HAP-1 (cell line): ENCODE results near the gene STK10.

ENCODE experiments used
- DNase-seq, 2 experiments: peaks; one replicate each; pipeline ENCODE4 v3.0.0-alpha.2; 2016 to 2020; ENCODE audit warnings: low spot score in 2 of 2
- H3K27me3 ChIP-seq: fragments of 250-450 bp; sonication (Bioruptor Pico); 2 replicates; pipeline ENCODE4 v1.5.1; 2020; ENCODE audit warnings: low read depth, mild to moderate bottlenecking, moderate library complexity
- H3K36me3 ChIP-seq: fragments of 250-450 bp; sonication (Bioruptor Pico); replicated peaks from 2 replicates; pipeline ENCODE4 v1.5.1; 2020; ENCODE audit warnings: mild to moderate bottlenecking
- H3K4me1 ChIP-seq: fragments of 250-450 bp; sonication (Bioruptor Pico); 2 replicates; pipeline ENCODE4 v1.5.1; 2020; ENCODE audit warnings: mild to moderate bottlenecking
- H3K4me3 ChIP-seq: fragments of 250-450 bp; sonication (Bioruptor Pico); 2 replicates; pipeline ENCODE4 v1.5.1; 2020; ENCODE audit warnings: mild to moderate bottlenecking, moderate library complexity
- H3K9me3 ChIP-seq: fragments of 250-450 bp; sonication (Bioruptor Pico); 2 replicates; pipeline ENCODE4 v1.5.1; 2020; ENCODE audit warnings: mild to moderate bottlenecking, moderate library complexity
- in situ Hi-C: fragments of 300-500 bp; cut with MboI; formaldehyde crosslinking; loops from 3 replicates; pipeline ENCODE4 v1.14.3; 2020; ENCODE audit warnings: low sequenced_read_pairs, inconsistent platforms, mixed read lengths

Gene STK10

DNA sequence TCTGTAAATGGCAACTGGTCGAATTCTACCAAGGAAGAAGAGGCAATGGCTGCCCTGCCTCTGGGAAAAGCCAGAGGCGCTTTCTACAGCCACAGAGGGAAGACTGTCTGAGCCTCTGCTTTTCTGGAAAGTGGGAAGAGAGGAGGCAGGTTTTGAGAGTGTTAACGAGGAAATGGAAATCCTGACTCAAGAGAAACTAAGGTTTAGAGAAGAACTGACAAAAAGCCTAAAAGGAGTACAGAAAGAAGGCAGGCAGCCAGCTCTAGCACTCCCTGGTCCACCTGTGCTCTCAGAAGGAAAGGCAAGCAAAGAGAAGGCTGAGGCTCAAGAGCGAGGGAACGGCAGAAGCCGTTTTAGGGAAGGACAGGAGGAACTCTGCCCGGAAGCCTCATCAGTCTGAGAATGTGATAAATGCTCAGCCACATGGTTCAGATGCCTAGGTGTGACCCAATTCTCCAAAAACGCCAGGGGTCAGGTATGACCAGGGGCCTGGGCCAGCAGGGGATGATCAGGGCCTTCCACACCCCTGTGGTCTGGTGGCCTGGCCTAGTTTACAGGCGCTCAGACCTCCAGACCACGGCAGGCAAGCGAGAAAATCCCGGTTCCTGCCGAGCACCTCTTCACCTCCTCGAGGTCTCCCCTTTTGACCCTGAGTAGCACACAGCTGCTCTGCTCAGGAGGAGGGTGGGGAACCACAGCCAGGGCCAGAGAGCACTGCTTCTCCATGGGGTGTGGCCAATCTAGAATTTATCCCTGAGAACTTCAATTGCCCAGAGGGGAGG is 101.6 kb downstream of the STK10 start:
- H3K9me3 ChIP-seq = no peaks in the 10 kb centered on the region
- in situ Hi-C loops = no loop called here
- H3K4me3 ChIP-seq = no peak overlapping the region
- no peaks in the 10 kb centered on the region for H3K27me3 ChIP-seq
- DNase-seq = no peak
- H3K36me3 ChIP-seq = no peaks in the 10 kb centered on the region
- H3K4me1 ChIP-seq = no peaks in the 10 kb centered on the region

DNA sequence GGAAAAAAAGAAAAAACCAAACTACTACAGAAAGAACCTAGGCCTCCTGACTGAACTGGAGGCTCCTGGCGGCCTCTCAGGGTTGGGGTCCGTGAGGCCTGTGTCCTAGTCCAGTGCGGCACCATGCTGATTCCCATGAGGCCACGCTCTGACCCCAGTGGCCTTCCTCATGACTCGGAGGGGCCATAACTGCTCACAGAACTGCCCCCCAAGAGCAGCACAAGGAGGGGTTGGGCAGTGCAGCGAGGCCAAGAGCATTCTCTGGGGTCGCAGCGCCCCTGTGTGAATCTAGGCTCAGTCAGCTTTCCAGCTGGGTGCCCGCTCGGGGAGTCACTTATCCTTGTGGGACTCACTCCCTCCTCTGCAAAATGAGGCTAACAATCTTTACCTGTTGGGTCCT is 102.3 kb downstream of the STK10 start:
- no peaks in the 10 kb centered on the region for H3K27me3 ChIP-seq
- no peak for DNase-seq
- H3K9me3 ChIP-seq = no peaks in the 10 kb centered on the region
- H3K36me3 ChIP-seq = no peaks in the 10 kb centered on the region
- in situ Hi-C loops = no loop called here
- H3K4me3 ChIP-seq = no peak overlapping the region
- no peaks in the 10 kb centered on the region for H3K4me1 ChIP-seq

DNA sequence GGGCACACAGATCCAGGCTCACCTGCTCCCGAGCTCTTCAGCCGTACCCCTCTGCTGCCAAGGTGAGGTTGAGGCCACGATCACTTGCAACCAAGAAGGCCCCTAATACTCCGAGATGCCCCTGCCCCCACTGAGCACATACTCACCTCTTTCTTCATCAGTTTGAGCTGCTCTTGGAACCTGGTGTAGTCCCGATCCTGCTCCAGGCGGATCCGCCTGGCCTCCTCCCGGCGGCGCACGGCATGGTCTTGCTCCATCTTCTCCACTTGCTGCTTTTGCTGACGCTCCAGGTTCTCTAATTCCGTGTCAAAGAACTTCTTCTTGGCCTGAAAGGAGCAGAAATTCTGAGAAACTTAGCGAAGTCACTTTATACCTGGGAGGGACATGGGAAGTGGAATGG is 105.8 kb downstream of the STK10 start:
- Histone ChIP-seq H3K4me3 (no peak overlapping the region), H3K36me3 (no peaks in the 10 kb centered on the region), H3K9me3 (no peaks in the 10 kb centered on the region), H3K4me1 (no peaks in the 10 kb centered on the region), H3K27me3 (no peaks in the 10 kb centered on the region)
- no peak for DNase-seq
- in situ Hi-C loops = no loop called here

DNA sequence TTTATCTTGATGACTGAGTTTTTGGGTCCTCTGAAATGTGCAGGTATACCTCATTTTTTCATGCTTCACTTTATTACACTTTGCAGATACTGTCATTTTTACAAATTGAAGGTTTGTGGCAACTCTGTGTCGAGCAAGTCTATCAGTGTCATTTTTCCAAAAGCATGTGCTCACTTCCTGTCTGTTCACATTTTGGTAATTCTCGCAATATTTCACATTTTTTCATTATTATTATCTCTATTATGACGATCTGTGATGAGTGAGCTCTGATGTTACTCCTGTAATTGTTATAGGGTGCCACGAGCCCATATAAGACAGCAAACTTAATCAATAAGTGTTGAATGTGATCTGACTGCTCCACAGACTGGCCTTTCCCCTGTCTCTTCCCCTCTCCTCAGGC is 108.1 kb downstream of the STK10 start:
- H3K9me3 ChIP-seq = no peaks in the 10 kb centered on the region
- DNase-seq = no peak
- H3K4me3 ChIP-seq = no peak overlapping the region
- in situ Hi-C loops = no loop called here
- H3K4me1 ChIP-seq = no peaks in the 10 kb centered on the region
- no peaks in the 10 kb centered on the region for H3K36me3 ChIP-seq
- H3K27me3 ChIP-seq = no peaks in the 10 kb centered on the region

DNA sequence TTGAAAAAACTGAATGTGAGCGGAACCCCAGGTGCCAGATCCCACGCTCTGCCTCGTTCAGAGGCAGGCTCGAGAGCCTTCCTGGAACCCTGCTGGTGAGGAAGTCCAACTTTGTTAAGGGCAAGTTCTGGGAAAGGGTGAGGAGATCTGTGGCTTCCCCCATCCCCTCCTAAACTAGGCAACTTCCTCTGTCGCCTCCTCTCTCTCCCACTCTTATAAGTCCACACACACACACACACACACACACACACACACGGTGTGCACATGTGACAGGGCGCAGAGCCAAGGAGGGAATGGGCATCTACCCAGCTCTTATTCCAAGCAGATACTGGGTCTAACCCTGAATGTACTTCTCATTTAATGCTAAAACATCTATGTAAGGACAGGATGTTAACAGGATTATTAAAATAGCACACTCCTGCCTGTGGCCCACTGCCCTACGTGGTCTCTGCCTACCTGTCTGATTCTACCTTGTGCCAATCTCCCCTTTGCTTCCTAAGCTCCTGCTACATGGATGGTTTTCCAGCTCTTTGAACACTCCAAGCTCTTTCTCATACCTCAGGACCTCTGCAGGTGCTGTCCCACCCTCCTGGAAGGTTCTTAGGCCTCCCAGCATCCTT is 109.2 kb downstream of the STK10 start:
- Histone ChIP-seq H3K4me3 (no peak overlapping the region), H3K4me1 (no peaks in the 10 kb centered on the region), H3K9me3 (no peaks in the 10 kb centered on the region), H3K27me3 (no peaks in the 10 kb centered on the region), H3K36me3 (no peaks in the 10 kb centered on the region)
- no peak for DNase-seq
- in situ Hi-C loops = no loop called here

DNA sequence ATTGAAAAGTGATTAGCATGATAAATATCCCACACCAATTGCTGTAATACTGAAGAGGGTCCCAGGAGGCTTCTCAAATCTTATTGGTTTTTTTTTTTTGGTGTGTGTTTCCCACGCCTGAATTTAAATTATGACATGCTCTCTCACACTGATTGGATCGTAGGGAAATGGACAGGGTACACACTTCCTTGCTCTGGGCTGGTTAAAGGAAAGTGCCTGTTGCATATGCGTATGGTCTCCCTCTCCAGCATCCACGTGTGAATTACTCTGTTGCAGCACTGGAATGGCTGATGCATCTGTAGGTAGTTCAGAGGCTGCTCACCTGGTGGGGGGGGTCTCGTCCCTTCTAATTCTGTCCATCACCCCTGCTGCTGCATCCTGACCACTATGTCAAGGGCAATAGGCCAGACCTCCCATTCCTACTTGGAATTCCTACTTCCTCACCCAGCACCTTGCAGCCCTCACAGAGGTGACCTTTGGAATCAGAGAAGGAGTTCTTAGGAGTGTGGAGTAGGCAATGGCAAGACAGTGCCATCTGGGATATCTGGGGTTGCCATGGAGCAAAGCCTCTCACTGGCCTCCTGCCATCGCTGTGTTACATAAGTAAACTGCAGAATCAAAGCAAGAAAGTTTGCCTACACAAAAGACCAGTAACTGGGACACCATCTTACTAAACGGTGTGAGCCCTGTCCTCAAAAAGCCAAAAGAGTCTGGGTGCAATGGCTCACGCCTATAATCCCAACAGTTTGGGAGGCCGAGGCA is 110.2 kb downstream of the STK10 start:
- in situ Hi-C loops = no loop called here
- H3K36me3 ChIP-seq = no peaks in the 10 kb centered on the region

DNA sequence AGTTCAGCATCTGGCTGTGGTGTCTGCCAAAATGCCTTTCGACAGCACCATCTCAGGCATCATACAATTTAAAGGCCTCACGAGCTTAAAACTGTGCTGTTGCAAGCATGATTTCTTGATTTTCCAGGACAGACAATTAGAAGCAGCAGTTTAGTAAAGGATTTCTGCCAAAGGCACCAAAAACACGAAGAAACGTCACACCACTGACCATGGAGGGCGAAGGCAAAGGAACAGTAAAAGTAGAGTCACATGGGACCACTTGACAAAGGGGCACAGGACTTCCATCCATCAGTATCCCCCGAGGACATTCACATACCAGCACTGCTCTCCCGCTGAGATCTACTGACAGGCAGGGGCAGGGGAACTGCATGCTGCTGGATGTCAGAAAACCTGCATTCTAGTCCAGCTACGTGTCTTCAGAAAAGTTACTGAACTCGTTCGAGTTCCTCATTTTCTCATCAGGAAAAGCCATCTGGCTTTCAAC is 111.2 kb downstream of the STK10 start:
- Histone ChIP-seq H3K4me3 (no peak overlapping the region), H3K4me1 (no peaks in the 10 kb centered on the region), H3K9me3 (no peaks in the 10 kb centered on the region), H3K36me3 (no peaks in the 10 kb centered on the region), H3K27me3 (no peaks in the 10 kb centered on the region)
- no peak for DNase-seq
- in situ Hi-C loops = no loop called here

More for the DNA sequence above, 110.2 kb downstream of the STK10 start:
- DNase-seq = no peak
- Histone ChIP-seq H3K9me3 (no peaks in the 10 kb centered on the region), H3K4me1 (no peaks in the 10 kb centered on the region), H3K4me3 (no peak overlapping the region), H3K27me3 (no peaks in the 10 kb centered on the region)

DNA sequence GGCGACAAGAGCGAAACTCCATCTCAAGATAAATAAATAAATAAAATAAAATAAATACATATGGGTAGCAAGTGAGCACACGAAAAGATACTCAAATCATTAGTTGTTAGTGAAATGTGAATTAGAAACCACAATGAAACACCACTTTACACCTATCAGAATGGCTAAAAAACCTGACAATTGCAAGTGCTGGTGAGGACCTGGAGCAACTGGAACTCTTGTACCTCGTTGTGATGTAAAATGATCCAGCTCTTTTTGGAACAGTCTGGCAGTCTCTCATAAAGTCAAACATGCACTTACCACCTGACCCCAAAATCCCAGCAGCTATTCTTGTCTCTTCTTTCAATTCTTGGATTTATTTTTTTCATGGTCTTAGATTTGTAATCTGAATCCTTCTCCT is 112.4 kb downstream of the STK10 start:
- no peak overlapping the region for H3K4me3 ChIP-seq
- H3K36me3 ChIP-seq = no peaks in the 10 kb centered on the region
- no peaks in the 10 kb centered on the region for H3K27me3 ChIP-seq
- H3K4me1 ChIP-seq = no peaks in the 10 kb centered on the region
- in situ Hi-C loops = no loop called here
- no peaks in the 10 kb centered on the region for H3K9me3 ChIP-seq
- DNase-seq = no peak

DNA sequence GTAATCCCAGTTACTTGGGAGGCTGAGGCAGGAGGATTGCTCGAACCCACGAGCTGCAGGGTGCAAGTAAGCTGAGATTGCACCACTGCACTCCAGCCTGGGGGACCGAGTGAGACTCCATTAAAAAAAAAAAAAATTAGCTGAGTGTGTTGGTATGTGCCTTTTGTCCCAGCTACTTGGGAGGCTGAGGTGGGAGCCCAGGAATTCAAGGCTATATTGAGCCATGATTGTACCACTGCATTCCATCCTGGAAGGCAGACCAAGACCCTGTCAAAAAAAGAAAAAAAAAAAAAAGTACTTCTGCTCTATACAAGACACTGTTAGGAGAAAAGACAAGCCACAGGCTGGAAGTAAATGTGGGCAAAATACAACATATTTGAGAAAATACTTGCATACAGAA is 113.1 kb downstream of the STK10 start:
- Histone ChIP-seq H3K4me1 (no peaks in the 10 kb centered on the region), H3K36me3 (no peaks in the 10 kb centered on the region), H3K4me3 (no peak overlapping the region), H3K9me3 (no peaks in the 10 kb centered on the region), H3K27me3 (no peaks in the 10 kb centered on the region)
- DNase-seq = no peak
- in situ Hi-C loops = no loop called here

DNA sequence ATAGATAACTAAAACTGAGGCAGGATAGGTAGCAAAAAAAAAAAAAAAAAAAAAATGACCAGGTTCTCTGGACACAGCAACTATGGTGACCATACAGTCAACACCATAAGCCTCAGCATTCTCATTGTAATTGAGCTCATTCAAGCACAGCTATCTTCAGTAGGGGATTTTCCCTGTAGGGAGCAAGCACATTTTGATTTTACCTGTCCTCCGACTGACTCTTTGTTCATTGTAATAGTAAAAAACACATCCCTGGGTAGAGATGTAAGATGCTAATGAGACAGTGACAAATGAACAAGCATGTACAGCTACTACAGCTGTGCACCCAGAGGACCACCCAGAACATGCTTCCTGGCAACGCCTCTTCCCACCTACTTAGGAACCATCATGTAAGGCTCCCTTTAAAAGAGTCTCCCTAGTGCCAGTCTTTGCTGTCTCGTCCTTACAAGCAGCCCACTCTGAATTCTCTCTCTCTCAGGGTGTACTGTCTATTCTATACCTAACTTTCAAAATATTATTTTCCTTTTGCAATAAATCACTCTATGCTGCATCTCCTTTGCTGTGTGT is 116.6 kb downstream of the STK10 start:
- Histone ChIP-seq H3K4me3 (no peak overlapping the region), H3K9me3 (no peaks in the 10 kb centered on the region), H3K4me1 (no peaks in the 10 kb centered on the region), H3K27me3 (no peaks in the 10 kb centered on the region), H3K36me3 (no peaks in the 10 kb centered on the region)
- no peak for DNase-seq
- in situ Hi-C loops = no loop called here

DNA sequence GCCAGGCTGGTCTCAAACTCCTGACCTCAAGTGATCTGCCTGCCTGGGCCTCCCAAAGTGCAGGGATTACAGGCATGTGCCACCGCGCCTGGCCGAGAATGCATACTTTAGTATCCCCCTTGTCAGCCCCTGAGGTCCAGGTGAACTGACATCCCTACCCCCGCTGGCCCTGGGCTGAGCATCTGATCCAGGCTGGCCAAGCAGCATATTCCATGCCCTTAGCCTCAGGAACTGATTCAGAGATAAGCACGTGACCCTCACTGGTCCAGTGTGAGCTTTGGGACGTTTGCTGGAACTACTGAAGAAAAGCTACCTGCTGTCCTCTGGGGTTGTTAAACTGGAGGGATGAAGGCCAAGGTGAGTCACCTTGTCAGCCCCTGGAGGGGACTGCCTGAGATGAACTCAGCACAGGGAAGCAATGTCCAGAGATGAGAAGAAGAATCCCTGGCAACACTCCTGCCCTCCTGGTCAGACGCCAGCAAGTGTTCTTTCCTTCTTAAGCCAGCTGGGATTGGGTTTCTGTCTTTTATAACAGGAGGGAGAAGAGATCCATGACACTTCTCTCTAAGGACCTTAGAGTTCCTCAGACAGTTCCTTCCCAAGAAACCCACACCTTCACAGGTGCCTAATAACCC is 122.5 kb downstream of the STK10 start:
- H3K27me3 ChIP-seq = no peaks in the 10 kb centered on the region
- H3K4me3 ChIP-seq = no peak overlapping the region
- DNase-seq = no peak
- in situ Hi-C loops = no loop called here
- no peaks in the 10 kb centered on the region for H3K36me3 ChIP-seq
- no peaks in the 10 kb centered on the region for H3K4me1 ChIP-seq
- H3K9me3 ChIP-seq = no peaks in the 10 kb centered on the region

DNA sequence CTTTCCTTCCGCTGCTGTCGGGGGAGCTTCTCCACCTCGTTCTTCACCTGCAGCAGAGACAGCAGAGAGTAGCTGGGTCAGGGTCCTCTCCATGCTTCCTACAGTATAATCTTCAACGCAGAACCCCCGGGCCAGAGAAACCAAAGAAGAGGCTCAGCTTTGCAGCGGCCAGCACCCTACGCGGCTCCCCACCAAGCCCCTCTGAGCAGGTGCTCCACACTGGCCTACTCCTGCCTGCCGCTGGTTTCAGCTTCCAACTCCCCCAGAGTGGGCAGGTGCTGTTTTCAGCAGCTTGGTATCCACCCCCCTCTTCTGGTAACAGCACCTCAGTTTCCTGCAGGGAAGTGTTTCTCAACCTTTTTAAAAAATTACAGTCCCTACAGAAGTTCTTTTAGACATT is 123.3 kb downstream of the STK10 start:
- Histone ChIP-seq H3K27me3 (no peaks in the 10 kb centered on the region), H3K36me3 (no peaks in the 10 kb centered on the region), H3K9me3 (no peaks in the 10 kb centered on the region), H3K4me1 (no peaks in the 10 kb centered on the region), H3K4me3 (no peak overlapping the region)
- no peak for DNase-seq
- in situ Hi-C loops = no loop called here

DNA sequence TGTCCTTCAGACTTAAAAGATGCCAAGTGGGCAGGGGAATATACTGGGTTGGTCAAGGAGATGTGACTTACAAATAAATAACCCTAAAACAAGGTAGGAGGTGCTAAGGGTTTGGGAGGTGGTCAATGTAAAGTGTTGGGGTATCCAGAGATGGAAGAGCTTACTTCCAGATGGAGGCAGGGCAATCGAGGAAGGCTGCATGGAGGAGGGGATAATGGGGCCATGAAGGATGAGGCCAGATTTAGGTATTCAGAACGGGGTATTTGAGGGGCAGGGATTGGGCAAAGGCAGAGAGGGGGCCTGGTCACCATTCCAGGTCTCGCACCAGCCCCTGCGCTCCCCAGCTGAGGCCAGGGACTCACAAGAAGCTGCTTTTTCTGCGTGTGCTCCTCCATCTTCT is 123.7 kb downstream of the STK10 start:
- H3K27me3 ChIP-seq = no peaks in the 10 kb centered on the region

More for the DNA sequence above, 123.7 kb downstream of the STK10 start:
- Histone ChIP-seq H3K4me1 (no peaks in the 10 kb centered on the region), H3K9me3 (no peaks in the 10 kb centered on the region), H3K36me3 (no peaks in the 10 kb centered on the region), H3K4me3 (no peak overlapping the region)
- DNase-seq = no peak
- in situ Hi-C loops = no loop called here
